NK-92 (cell line): ENCODE data around the gene SMAD9.

ENCODE experiments used
- DNase-seq: peaks from one replicate; lab custom pipeline; 2025; ENCODE audit not compliant: unreplicated experiment; lab: John Stamatoyannopoulos, UW

Gene SMAD9

GRCh38 chr13:36919833-36920615 is at the start of gene SMAD9:
SMAD9 (minus strand) TSS chr13:36920238; CDS start chr13:36879689, 40,549 bp downstream.
- DNase-seq = no peak

DNA sequence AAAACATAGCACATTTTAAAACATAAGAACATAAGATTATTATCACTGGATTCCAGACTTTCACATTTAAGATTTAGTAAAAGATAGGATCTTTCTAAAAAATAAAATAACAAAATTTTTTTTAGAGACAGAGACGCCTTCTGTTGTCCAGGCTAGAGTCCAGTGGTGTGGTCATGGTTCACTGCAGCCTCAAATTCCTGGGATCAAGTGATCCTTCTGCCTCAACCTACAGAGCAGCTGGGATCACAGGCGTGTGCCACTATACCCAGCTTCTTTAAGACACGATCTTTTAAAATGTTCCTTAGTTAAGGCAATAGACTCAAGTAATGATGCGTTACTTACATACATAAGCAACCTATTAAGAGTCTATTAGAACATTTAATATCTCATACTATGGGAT is 46.4 kb upstream of the SMAD9 start:
- DNase-seq = no peak

- no peak for DNase-seq
These were observed 45.7 kb upstream of the SMAD9 start for GRCh38 chr13:36965767-36966166.

GRCh38 chr13:36959456-36960116 is 39.5 kb upstream of the SMAD9 start:
- DNase-seq = no peak

DNA sequence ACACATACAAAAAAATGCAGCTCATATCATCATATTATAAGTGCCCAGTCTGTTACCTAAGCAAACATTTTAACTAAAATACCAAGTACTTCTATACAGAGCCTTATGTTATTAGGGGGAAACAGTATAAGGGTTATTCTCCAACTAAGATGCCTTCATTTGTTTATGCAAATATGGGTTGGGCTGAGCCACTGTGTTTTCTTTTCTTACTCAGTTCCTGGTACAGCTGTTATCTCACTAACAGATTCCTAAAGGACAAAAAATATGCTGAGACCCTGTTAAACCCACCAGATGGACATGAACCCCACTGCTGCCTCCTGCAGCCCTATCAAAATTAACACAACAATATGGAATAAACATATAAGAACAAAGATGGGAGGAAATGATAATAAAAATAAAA is 34.5 kb upstream of the SMAD9 start:
- no peak for DNase-seq

DNA sequence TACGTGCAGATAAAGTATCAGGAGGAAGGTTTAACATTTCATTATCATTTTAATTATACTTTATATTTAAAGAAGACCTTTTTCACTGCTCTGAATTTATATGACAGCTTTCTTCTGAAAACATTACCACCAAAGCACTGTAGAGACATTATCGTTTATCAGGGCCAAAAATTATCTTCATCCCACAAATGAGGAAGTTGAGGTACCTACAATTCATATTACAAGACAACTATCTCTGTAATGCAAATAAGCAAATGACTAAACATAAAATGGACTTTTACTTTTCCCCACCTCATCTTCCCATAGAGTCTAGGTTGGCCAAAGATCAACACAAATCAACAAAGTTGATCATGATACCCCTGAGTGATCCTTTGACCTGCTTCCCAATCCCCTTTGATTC is 30.9 kb upstream of the SMAD9 start:
- no peak for DNase-seq

GRCh38 chr13:36950330-36950729 is 30.3 kb upstream of the SMAD9 start:
- no peak for DNase-seq

GRCh38 chr13:36945078-36945477 is 25.0 kb upstream of the SMAD9 start:
- DNase-seq = no peak

DNA sequence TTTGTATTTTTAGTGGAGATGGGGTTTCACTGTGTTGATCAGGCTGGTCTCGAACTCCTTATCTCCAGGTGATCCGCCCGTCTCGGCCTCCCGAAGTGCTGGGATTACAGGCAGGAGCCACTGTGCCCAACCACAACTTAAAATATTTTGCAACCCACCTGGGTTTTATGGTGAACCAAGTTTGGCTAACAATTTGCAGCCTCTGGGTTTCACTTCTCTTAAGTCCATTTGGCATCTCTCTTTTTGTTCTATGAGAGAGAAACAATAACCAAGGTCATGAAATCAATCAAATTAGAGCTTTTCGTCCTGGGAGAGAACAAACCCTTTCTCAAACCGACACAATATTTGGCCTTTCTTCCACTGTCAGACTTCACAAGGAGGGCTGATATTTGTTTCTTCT is 5.6 kb upstream of the SMAD9 start:
- no peak for DNase-seq

- no peak for DNase-seq
These were observed 4.0 kb upstream of the SMAD9 start for GRCh38 chr13:36924001-36924400.

- DNase-seq = no peak
These were observed 1.7 kb upstream of the SMAD9 start for GRCh38 chr13:36921631-36922301.

- DNase-seq = no peak
These were observed 663 bp upstream of the SMAD9 start for GRCh38 chr13:36920616-36921185.

DNA sequence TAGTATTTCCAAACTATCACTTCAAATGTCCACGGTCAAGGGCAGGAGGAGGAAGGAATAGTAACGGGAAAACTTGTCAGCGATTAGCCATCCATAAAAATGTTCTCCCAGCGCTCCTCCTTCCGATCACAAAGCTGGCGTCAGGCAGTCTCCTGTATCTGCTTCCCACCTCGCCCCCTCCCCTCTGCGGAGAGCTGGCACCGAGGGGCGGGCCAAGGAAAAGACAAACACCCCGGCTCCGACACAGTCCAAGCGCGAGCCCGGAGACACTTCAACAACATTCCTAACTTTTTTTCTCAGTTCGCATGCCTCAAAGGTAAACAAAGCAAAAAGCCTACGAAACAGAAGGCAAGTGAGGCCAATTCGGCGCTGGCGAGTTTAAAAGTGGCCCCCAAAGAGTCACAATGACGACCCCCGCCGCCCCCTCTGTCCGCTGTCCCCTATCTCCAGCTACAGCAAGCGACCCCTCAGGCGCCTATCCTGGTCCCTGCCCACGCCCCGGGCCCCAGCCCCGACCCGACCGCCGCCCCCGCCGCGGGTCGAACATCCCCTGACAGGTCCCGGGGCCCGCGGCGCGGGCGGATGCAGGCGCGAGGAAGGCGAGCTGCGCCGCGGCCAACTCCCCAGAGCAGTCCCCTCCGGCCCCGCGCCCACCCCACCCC is 736 bp downstream of the SMAD9 start:
- no peak for DNase-seq

DNA sequence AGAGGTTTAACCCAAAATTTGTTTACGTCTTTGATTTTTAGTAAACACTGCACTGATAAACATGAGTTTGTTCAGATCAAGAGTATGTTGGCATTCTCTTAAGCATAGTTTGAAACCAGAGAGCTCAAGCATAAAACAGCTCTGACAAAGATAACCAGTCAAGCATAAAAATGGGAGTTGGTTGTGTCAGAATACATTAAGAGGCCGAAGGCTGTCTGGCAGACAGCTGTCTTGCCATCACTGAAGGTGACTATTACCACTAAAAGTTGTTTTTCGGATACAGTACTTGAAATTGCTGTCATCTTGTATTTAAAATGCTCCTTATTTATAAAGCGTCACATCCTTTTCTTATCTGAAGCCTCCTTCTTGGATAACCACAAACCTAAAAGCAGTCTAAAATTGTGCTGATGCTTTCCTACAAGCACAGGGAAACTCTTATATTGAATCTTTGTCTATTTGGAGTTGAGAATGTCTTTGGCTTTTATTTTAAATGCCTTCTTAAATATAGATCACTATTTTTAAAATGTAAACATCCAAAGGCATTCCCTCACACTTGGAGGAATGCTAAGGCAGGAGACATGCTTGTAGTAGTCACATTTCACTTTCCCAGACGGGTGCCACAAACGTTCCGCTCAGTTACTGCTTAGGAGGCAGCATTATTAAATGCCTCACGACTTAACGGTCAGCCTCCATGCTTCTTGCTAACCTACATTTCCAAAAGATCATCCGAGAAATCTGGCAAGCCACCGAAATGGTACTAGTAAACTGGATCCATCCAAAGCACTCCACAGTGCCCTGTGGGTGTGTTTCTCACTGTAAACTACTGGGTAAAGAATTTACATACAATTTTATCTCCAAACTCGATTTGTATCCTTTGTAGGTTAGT is 1.5 kb downstream of the SMAD9 start:
- no peak for DNase-seq

- DNase-seq = no peak
These were observed 2.7 kb downstream of the SMAD9 start for GRCh38 chr13:36917311-36917710.

DNA sequence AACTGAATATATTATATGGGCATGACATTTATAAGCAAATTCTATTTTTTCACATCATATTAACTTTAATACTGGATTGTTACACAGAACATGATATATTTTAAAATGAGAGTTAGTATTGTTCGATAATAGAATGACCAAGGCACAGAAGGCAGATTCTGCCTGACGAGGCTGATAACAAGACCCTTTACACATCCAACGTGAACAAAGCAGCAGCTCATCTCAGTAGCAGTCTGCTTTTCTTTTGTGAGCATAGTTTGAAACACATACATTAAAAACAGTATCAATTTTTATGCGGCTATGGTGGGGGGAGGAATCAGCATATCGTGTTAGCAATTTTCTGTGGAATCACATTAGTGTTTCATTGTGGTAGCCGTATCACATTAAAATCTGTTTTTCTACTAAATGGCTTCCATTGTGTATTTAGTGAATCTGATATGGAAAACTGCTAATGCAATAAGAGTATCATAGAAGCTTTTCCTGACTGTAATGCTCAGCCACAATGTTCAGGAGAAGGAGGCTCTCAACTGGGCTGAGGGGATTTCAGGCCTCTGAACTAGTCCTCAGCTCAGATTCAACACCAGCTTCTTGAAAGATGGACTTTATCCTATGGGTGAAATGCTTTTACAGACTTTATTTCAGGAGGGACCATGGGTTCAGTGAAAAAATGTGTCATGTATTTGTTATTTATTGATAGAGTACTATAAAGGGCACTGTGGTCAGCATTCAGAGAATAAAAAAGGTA is 4.0 kb downstream of the SMAD9 start:
- DNase-seq = no peak

DNA sequence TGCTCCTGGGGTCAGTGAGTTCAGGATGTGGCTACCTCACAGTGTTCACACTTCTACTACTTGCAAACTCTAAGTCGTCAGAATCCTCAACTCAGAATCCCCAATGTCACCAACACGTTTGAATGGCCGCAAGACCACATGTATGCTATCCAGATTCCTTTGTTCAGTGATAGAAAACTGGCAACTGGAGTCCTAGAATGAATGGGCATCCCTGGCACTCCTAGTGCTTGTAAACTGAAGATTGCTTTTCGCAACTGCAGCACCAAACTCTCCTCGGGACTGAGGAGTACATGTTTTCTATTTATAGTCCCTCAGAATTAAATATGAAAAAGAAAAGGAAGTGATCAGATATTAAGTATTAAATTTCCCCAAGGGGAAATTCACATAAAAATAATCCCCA is 4.9 kb downstream of the SMAD9 start:
- DNase-seq = no peak

- DNase-seq = no peak
These were observed 5.4 kb downstream of the SMAD9 start for GRCh38 chr13:36914648-36915047.

DNA sequence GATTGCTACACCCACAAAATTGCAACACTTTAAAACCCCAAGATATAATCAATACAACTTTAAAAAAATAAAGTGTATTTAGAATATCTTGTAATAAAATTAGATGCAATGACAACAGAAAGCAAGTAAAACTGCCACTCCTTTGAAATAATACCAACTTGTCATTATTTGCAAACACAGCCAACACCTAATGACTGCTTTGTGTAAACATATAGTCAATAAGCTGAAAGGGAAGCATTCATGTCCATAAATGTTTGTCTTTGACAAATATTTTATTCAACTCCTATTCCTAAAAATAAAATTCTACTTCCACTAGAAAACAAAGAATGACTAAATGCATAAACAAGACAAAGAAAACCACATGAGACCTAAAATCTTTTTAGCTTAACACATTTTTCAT is 6.6 kb downstream of the SMAD9 start:
- DNase-seq = no peak

DNA sequence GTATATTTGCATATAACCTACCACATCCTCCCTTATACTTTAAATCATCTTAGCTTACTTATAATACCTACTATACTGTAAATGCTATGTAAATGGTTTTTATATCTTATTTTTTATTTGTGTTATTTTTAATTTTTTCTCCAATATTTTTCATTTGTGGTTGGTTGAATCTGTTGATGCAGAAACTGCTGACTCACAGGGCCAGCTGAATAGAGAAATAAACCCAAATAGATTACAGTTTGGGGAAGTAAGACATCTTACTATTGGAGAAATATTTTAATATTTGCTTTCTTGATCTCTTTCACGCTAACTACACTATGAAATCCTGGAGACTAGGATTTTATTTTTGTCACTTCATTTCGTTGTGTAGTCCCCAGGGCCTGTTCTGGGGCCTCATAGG is 7.1 kb downstream of the SMAD9 start:
- no peak for DNase-seq
